ENCODE measurements around the gene APOA4. TPM values are rescaled to one million over a fixed set of nuclear protein-coding genes. Genes with fewer than 3 reads are reported as not detected.

APOA4 gene
- total and polyA plus RNA-seq, 2 donors (not counting 1 experiment from before 2014, with no cell fraction given): not detected

GRCh38 chr11:116840224-116840745 lies 17.2 kb upstream of the APOA4 start:
- Histone ChIP-seq H2AFZ (ENCODE audit: insufficient read depth, low read depth, low read length, poor library complexity, severe bottlenecking) (no peak overlapping the region), H3K27ac (ENCODE audit: low read length in 2 of 2) (no peak overlapping the region), H3K36me3 (replicated peaks in 1 of 2; ENCODE audit: control extremely low read depth in 1 of 2, control insufficient read depth in 1 of 2, extremely low read depth in 1 of 2, insufficient read depth in 2 of 2, low read length in 1 of 2) (peaks cover 0 to 16% of the 10 kb centered on the region in 2 experiments), H3K9me3 (ENCODE audit: control extremely low read depth in 1 of 3, control insufficient read depth in 2 of 3, insufficient read depth in 1 of 3, low read length in 2 of 3) (no peaks in the 10 kb centered on the region), H3K4me1 (ENCODE audit: control insufficient read depth in 2 of 2, insufficient read depth in 2 of 2, low read length in 2 of 2) (peaks cover 4 to 9% of the 10 kb centered on the region in 2 donors), H3K79me2 (ENCODE audit: control insufficient read depth, insufficient read depth, low read length) (no peaks in the 10 kb centered on the region), H4K20me1 (ENCODE audit: control insufficient read depth, insufficient read depth, low read length, poor library complexity, severe bottlenecking) (no peaks in the 10 kb centered on the region), H3K27me3 (replicated peaks in 1 of 4; ENCODE audit: control extremely low read depth in 1 of 4, control insufficient read depth in 3 of 4, insufficient read depth in 4 of 4, low read length in 3 of 4) (peaks cover 0 to 4% (median 0%) of the 10 kb centered on the region in 4 experiments), H3K4me2 (replicated peaks; ENCODE audit: low read depth, low read length, poor library complexity, severe bottlenecking) (no peak overlapping the region), H3K9ac (ENCODE audit: low read length) (no peak overlapping the region), H3K4me3 (ENCODE audit: control extremely low read depth in 1 of 5, extremely low read depth in 1 of 5, insufficient read depth in 1 of 5, low read depth in 2 of 5, low read length in 4 of 5) (no peak overlapping the region)
- Mint-ChIP-seq H3K9me3 (ENCODE audit: insufficient read depth) (no peaks in the 10 kb centered on the region), H3K4me1 (peaks cover 8% of the 10 kb centered on the region), H3K27me3 (no peaks in the 10 kb centered on the region), H3K4me3 (no peak overlapping the region), H3K27ac (no peak overlapping the region)
- TF ChIP-seq EZH2 (IDR thresholded peaks at IDR 0.05; ENCODE audit: borderline replicate concordance, insufficient read depth, low read depth, low read length, poor library complexity, severe bottlenecking) (no peak), CTCF (IDR thresholded peaks at IDR 0.05) (no peak)
- CTCF ChIA-PET: interaction anchor here (1.3 kb wide), 1 partner anchor 19 kb away, joined by 3 read pairs; no protein-coding TSS in a partner anchor
- POLR2A ChIA-PET: no interaction called here
- ATAC-seq (ENCODE audit: low read depth) (no peak), DNase-seq (no peak)
- intact Hi-C loops (cut with micrococcal nuclease): no loop called here
- 95% methylated on average over 5 of the region's 6 CpGs for WGBS (ENCODE audit: insufficient coverage)

GRCh38 chr11:116838321-116839084 lies 15.4 kb upstream of the APOA4 start:
- Mint-ChIP-seq H3K27ac (no peak overlapping the region), H3K4me3 (no peak overlapping the region), H3K4me1 (peaks cover 16% of the 10 kb centered on the region), H3K27me3 (no peaks in the 10 kb centered on the region), H3K9me3 (ENCODE audit: insufficient read depth) (no peaks in the 10 kb centered on the region)
- Histone ChIP-seq H2AFZ (ENCODE audit: insufficient read depth, low read depth, low read length, poor library complexity, severe bottlenecking) (no peak overlapping the region), H4K20me1 (ENCODE audit: control insufficient read depth, insufficient read depth, low read length, poor library complexity, severe bottlenecking) (no peaks in the 10 kb centered on the region), H3K79me2 (ENCODE audit: control insufficient read depth, insufficient read depth, low read length) (no peaks in the 10 kb centered on the region), H3K9me3 (ENCODE audit: control extremely low read depth in 1 of 3, control insufficient read depth in 2 of 3, insufficient read depth in 1 of 3, low read length in 2 of 3) (no peaks in the 10 kb centered on the region), H3K4me2 (replicated peaks; ENCODE audit: low read depth, low read length, poor library complexity, severe bottlenecking) (no peak overlapping the region), H3K27ac (ENCODE audit: low read length in 2 of 2) (no peak overlapping the region), H3K27me3 (replicated peaks in 1 of 4; ENCODE audit: control extremely low read depth in 1 of 4, control insufficient read depth in 3 of 4, insufficient read depth in 4 of 4, low read length in 3 of 4) (peaks cover 0 to 4% (median 0%) of the 10 kb centered on the region in 4 experiments), H3K4me3 (ENCODE audit: control extremely low read depth in 1 of 5, extremely low read depth in 1 of 5, insufficient read depth in 1 of 5, low read depth in 2 of 5, low read length in 4 of 5) (no peak overlapping the region), H3K9ac (ENCODE audit: low read length) (no peak overlapping the region), H3K36me3 (replicated peaks in 1 of 2; ENCODE audit: control extremely low read depth in 1 of 2, control insufficient read depth in 1 of 2, extremely low read depth in 1 of 2, insufficient read depth in 2 of 2, low read length in 1 of 2) (peaks cover 0 to 2% of the 10 kb centered on the region in 2 experiments), H3K4me1 (ENCODE audit: control insufficient read depth in 2 of 2, insufficient read depth in 2 of 2, low read length in 2 of 2) (peaks cover 7 to 14% of the 10 kb centered on the region in 2 donors)
- POLR2A ChIA-PET: no interaction called here
- CTCF ChIA-PET: no interaction called here
- 83% methylated on average over 3 of the region's 6 CpGs for WGBS (ENCODE audit: insufficient coverage)
- ATAC-seq (ENCODE audit: low read depth) (no peak), DNase-seq (no peak)
- intact Hi-C loops (cut with micrococcal nuclease): no loop called here
- TF ChIP-seq EZH2 (IDR thresholded peaks at IDR 0.05; ENCODE audit: borderline replicate concordance, insufficient read depth, low read depth, low read length, poor library complexity, severe bottlenecking) (no peak), CTCF (IDR thresholded peaks at IDR 0.05) (no peak)
